Adipocyte (in vitro differentiated cells): ENCODE measurements around the gene LRRC40.

Experiments
- DNase-seq: peaks from one replicate; pipeline ENCODE4 v3.0.0-alpha.2; 2015; ENCODE audit warnings: low read depth
- H3K27me3 ChIP-seq: replicated peaks from 2 replicates; pipeline ENCODE4 v1.7.0; 2013; ENCODE audit warnings: mild to moderate bottlenecking, low read length, moderate library complexity; ENCODE audit not compliant: control insufficient read depth, insufficient read depth
- H3K36me3 ChIP-seq: 2 replicates; pipeline ENCODE4 v1.7.0; 2013; ENCODE audit warnings: low read length, mild to moderate bottlenecking, moderate library complexity; ENCODE audit not compliant: control insufficient read depth, insufficient read depth, severe bottlenecking
- H3K4me1 ChIP-seq: 2 replicates; pipeline ENCODE4 v1.7.0; 2013; ENCODE audit warnings: mild to moderate bottlenecking, low read length, moderate library complexity; ENCODE audit not compliant: control insufficient read depth, insufficient read depth
- H3K4me3 ChIP-seq: 2 replicates; pipeline ENCODE4 v1.7.0; 2013; ENCODE audit warnings: mild to moderate bottlenecking, low read length, moderate library complexity
- H3K9ac ChIP-seq: 2 replicates; pipeline ENCODE4 v1.7.0; 2013; ENCODE audit warnings: mild to moderate bottlenecking, low read length, moderate library complexity
- H3K9me3 ChIP-seq: 2 replicates; pipeline ENCODE4 v1.7.0; 2013; ENCODE audit warnings: mild to moderate bottlenecking, low read length, moderate library complexity; ENCODE audit not compliant: control insufficient read depth

Gene LRRC40

GRCh38 chr1:70115315-70115714 is 90.1 kb downstream of the LRRC40 start:
- Histone ChIP-seq H3K9ac (no peak overlapping the region), H3K4me3 (no peak overlapping the region)
- no peak for DNase-seq

DNA sequence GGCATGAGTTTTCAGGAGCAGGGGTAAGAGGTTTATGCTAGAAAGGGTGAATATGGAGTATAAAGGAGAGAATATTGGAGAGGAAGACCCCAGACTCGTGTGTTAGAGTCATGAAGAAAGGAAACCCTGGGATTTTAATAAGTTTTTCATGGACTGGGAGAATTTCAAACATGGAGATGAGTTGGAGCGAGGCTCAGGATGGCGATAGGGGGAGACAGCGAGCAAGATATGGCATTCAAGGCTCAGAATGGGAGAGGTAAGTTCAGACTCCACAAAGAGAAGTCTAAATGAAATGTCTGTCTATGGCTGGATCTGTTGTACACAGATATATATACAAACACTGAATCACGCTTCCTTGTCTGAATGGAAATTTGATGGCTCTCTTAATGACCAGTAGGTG is 92.5 kb downstream of the LRRC40 start:
- DNase-seq, result no peak
- H3K4me1 ChIP-seq, result peaks cover 3% of the 10 kb centered on the region
- no peak overlapping the region for H3K4me3 ChIP-seq
- H3K27me3 ChIP-seq, result no peaks in the 10 kb centered on the region
- no peaks in the 10 kb centered on the region for H3K9me3 ChIP-seq
- H3K36me3 ChIP-seq, result no peaks in the 10 kb centered on the region
- no peak overlapping the region for H3K9ac ChIP-seq

More at GRCh38 chr1:70115315-70115714, 90.1 kb downstream of the LRRC40 start:
- Histone ChIP-seq H3K4me1 (peaks cover 3% of the 10 kb centered on the region), H3K36me3 (no peaks in the 10 kb centered on the region), H3K27me3 (no peaks in the 10 kb centered on the region), H3K9me3 (no peaks in the 10 kb centered on the region)

GRCh38 chr1:70109241-70109640 is 96.1 kb downstream of the LRRC40 start:
- no peaks in the 10 kb centered on the region for H3K9me3 ChIP-seq
- DNase-seq, result no peak
- no peaks in the 10 kb centered on the region for H3K27me3 ChIP-seq
- peaks cover 3% of the 10 kb centered on the region for H3K4me1 ChIP-seq
- H3K9ac ChIP-seq, result no peak overlapping the region
- H3K36me3 ChIP-seq, result no peaks in the 10 kb centered on the region
- H3K4me3 ChIP-seq, result no peak overlapping the region

- DNase-seq, result no peak
- H3K4me1 ChIP-seq, result no peaks in the 10 kb centered on the region
- H3K36me3 ChIP-seq, result no peaks in the 10 kb centered on the region
- no peaks in the 10 kb centered on the region for H3K9me3 ChIP-seq
- no peak overlapping the region for H3K4me3 ChIP-seq
- no peaks in the 10 kb centered on the region for H3K27me3 ChIP-seq
- H3K9ac ChIP-seq, result no peak overlapping the region
Observed at GRCh38 chr1:70103770-70104169, 101.6 kb downstream of the LRRC40 start.

- no peak overlapping the region for H3K9ac ChIP-seq
- no peaks in the 10 kb centered on the region for H3K27me3 ChIP-seq
- DNase-seq, result no peak
- H3K9me3 ChIP-seq, result no peaks in the 10 kb centered on the region
- no peaks in the 10 kb centered on the region for H3K36me3 ChIP-seq
- H3K4me3 ChIP-seq, result no peak overlapping the region
- no peaks in the 10 kb centered on the region for H3K4me1 ChIP-seq
Observed at GRCh38 chr1:70101774-70102173, 103.6 kb downstream of the LRRC40 start.

- Histone ChIP-seq H3K9me3 (no peaks in the 10 kb centered on the region), H3K4me1 (no peaks in the 10 kb centered on the region), H3K4me3 (no peak overlapping the region), H3K36me3 (no peaks in the 10 kb centered on the region), H3K27me3 (no peaks in the 10 kb centered on the region), H3K9ac (no peak overlapping the region)
- DNase-seq, result no peak
Observed at GRCh38 chr1:70101231-70101630, 104.1 kb downstream of the LRRC40 start.
